Prostate gland (tissue), 2 donors: ENCODE measurements around the gene GPATCH2L.

ENCODE experiments used
- POLR2A ChIP-seq: fragments of 450-650 bp; IDR thresholded peaks from one replicate; pipeline ENCODE4 v1.6.1; 2016; ENCODE audit warnings: antibody characterized with exemption, mild to moderate bottlenecking
- POLR2AphosphoS5 ChIP-seq: sonication (generic); formaldehyde crosslinking; IDR thresholded peaks from one replicate; pipeline ENCODE4 v1.6.1; 2017; ENCODE audit warnings: antibody characterized with exemption
- TF ChIP-seq, protein P1 (sequence below), 4 experiments: fragments of 200-600 bp in 2 of 4; fragments of 450-650 bp in 2 of 4; sonication (generic) in 2 of 4; IDR thresholded peaks; 1 replicate in 3 of 4; 2 replicates in 1 of 4; pipeline ENCODE4 v1.5.1; 2016 to 2019; ENCODE audit warnings: antibody characterized with exemption in 4 of 4, mild to moderate bottlenecking in 2 of 4, moderate library complexity in 2 of 4

DNA sequence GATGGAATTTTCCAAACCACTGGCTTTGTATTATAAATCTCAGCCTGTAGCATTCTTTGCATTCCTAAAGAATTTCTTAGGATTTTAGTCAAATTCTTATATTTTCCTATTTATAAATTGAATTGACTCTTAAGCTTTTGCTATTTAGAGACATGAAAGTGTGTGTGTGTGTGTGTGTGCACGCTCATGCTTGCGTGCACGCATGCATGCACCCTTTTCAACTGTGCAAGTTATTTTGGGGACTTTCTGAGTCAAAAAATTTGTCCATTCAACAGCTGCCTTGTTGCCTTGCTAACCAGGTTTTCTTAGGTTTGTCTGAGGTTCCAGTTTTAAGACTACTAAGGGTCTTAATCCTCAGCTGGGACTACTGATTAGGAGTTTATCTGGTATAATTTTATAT, 42.6 kb downstream of the GPATCH2L start:
- TF ChIP-seq, protein P1, sequence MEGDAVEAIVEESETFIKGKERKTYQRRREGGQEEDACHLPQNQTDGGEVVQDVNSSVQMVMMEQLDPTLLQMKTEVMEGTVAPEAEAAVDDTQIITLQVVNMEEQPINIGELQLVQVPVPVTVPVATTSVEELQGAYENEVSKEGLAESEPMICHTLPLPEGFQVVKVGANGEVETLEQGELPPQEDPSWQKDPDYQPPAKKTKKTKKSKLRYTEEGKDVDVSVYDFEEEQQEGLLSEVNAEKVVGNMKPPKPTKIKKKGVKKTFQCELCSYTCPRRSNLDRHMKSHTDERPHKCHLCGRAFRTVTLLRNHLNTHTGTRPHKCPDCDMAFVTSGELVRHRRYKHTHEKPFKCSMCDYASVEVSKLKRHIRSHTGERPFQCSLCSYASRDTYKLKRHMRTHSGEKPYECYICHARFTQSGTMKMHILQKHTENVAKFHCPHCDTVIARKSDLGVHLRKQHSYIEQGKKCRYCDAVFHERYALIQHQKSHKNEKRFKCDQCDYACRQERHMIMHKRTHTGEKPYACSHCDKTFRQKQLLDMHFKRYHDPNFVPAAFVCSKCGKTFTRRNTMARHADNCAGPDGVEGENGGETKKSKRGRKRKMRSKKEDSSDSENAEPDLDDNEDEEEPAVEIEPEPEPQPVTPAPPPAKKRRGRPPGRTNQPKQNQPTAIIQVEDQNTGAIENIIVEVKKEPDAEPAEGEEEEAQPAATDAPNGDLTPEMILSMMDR (IDR thresholded peaks at IDR 0.05), result no peak
- TF ChIP-seq POLR2AphosphoS5 (no peak), POLR2A (no peak)
